NB4 (cell line): ENCODE results near the gene CA10.

Experiments
- MYC ChIP-seq: IDR thresholded peaks from 2 replicates; pipeline ENCODE4 v1.6.1; 2011; ENCODE audit warnings: low read depth, low read length
- POLR2A ChIP-seq: IDR thresholded peaks from 2 replicates; pipeline ENCODE4 v1.6.1; 2011; ENCODE audit warnings: mild to moderate bottlenecking; ENCODE audit not compliant: insufficient read length; ENCODE audit errors: extremely low read depth
- TF ChIP-seq, protein P1 (sequence below): IDR thresholded peaks from one replicate; pipeline ENCODE4 v1.5.1; 2012; ENCODE audit warnings: low read depth, low read length
- TF ChIP-seq, protein P2 (sequence below): IDR thresholded peaks from 2 replicates; pipeline ENCODE4 v1.6.1; 2011; ENCODE audit warnings: low read depth, low read length

DNA sequence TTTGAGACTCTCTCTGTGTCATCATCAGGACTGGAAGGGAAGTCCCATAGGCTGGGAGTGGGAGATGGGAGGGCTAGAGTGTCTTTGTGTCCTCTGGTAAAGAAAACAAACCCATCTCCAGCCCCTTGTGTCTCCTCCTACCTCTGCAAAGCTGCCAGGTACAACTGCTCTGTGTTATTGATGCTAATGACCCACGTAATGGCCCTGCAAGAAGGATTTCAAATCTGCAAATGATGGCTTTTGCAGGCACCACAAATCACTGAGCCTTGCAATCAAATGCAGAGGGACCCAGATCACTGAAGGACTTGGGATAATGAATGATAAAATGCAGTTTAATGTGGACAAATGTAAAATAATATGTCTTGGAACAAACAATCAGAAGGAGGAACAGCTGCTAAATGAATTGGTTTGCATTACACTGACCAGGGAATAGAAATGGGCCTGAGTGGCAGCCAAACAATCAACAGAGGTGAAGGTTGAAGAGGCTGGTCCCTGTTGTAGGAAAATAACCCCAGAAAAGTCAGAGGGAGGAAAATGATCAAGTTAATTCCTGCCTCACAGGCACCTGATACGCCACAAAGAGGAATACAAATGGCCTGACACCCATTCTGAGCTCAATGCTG, 473.1 kb downstream of the CA10 start:
- TF ChIP-seq, protein P1, sequence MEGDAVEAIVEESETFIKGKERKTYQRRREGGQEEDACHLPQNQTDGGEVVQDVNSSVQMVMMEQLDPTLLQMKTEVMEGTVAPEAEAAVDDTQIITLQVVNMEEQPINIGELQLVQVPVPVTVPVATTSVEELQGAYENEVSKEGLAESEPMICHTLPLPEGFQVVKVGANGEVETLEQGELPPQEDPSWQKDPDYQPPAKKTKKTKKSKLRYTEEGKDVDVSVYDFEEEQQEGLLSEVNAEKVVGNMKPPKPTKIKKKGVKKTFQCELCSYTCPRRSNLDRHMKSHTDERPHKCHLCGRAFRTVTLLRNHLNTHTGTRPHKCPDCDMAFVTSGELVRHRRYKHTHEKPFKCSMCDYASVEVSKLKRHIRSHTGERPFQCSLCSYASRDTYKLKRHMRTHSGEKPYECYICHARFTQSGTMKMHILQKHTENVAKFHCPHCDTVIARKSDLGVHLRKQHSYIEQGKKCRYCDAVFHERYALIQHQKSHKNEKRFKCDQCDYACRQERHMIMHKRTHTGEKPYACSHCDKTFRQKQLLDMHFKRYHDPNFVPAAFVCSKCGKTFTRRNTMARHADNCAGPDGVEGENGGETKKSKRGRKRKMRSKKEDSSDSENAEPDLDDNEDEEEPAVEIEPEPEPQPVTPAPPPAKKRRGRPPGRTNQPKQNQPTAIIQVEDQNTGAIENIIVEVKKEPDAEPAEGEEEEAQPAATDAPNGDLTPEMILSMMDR = no peak
- no peak for TF ChIP-seq MYC
- no peak for TF ChIP-seq POLR2A
- TF ChIP-seq, protein P2, sequence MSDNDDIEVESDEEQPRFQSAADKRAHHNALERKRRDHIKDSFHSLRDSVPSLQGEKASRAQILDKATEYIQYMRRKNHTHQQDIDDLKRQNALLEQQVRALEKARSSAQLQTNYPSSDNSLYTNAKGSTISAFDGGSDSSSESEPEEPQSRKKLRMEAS = no peak
